GM10248 (cell line): ENCODE measurements around the gene CRYBA2.
A peak's percentile ranks its signal among the peaks of the same experiment; 100 is the strongest.

Experiments used
- CTCF ChIA-PET: fragments of 300-600 bp; sonication (Branson Sonifier 250); formaldehyde crosslinking; extraction: SDS; loops from one replicate; lab custom pipeline; 2021; ENCODE audit warnings: antibody characterized with exemption; lab: Yijun Ruan, JAX
- POLR2A ChIA-PET: fragments of 350-650 bp; sonication (Branson Sonifier 250); formaldehyde crosslinking; extraction: SDS; loops from one replicate; lab custom pipeline; 2020; ENCODE audit warnings: antibody characterized with exemption; lab: Yijun Ruan, JAX
- DNase-seq: peaks from one replicate; pipeline ENCODE4 v3.0.0; 2012; ENCODE audit errors: extremely low spot score
- CTCF ChIP-seq: IDR thresholded peaks from 2 replicates; pipeline ENCODE4 v1.5.1; 2012; ENCODE audit warnings: mild to moderate bottlenecking, low read depth; ENCODE audit errors: extremely low read depth, missing control alignments, control extremely low read depth

Gene CRYBA2

GRCh38 chr2:218960309-218961165, 32.7 kb downstream of the CRYBA2 start:
- CTCF ChIA-PET, result interaction anchor here (1.0 to 15.3 kb wide), 3 partner anchors 19 to 100 kb away, joined by 3 to 92 read pairs (median 4); partner anchors contain the start of gene IHH
- POLR2A ChIA-PET, result no interaction called here
- DNase-seq, result no peak
- TF ChIP-seq CTCF, result no peak

- DNase-seq, result peak; percentile 32
- POLR2A ChIA-PET, result no interaction called here
- no peak for TF ChIP-seq CTCF
- CTCF ChIA-PET, result interaction anchor here (0.7 to 15.3 kb wide), 10 partner anchors 8 to 144 kb away, joined by 3 to 92 read pairs (median 4); partner anchors contain the start of gene IHH
Observed at GRCh38 chr2:218959761-218960308, 33.4 kb downstream of the CRYBA2 start.

- no peak for TF ChIP-seq CTCF
- DNase-seq, result peak; percentile 99
- ChIA-PET CTCF (interaction anchor here (0.5 to 15.3 kb wide), 11 partner anchors 8 to 144 kb away, joined by 3 to 92 read pairs (median 3); partner anchors contain the start of gene IHH), POLR2A (no interaction called here)
Observed at GRCh38 chr2:218959141-218959731, 34.0 kb downstream of the CRYBA2 start, which contains the start of gene CDK5R2. Gene CDK5R2, plus strand, starts transcription at chr2:218959666. Its CDS starts 155 bp downstream, at chr2:218959821.

GRCh38 chr2:218958276-218958675, 34.9 kb downstream of the CRYBA2 start:
- ChIA-PET CTCF (interaction anchor here (0.9 to 15.3 kb wide), 7 partner anchors 17 to 161 kb away, joined by 3 to 92 read pairs (median 4); no protein-coding TSS in a partner anchor), POLR2A (no interaction called here)
- TF ChIP-seq CTCF, result no peak
- no peak for DNase-seq

- TF ChIP-seq CTCF, result no peak
Observed at GRCh38 chr2:218957671-218958070, 35.6 kb downstream of the CRYBA2 start.

GRCh38 chr2:218956039-218956438, 37.2 kb downstream of the CRYBA2 start:
- ChIA-PET POLR2A (no interaction called here), CTCF (interaction anchor here (1.5 to 15.3 kb wide), 2 partner anchors 23 to 58 kb away, joined by 3 to 92 read pairs; no protein-coding TSS in a partner anchor)

More at GRCh38 chr2:218957671-218958070, 35.6 kb downstream of the CRYBA2 start:
- ChIA-PET POLR2A (no interaction called here), CTCF (interaction anchor here (0.9 to 15.3 kb wide), 6 partner anchors 22 to 162 kb away, joined by 3 to 92 read pairs (median 4); no protein-coding TSS in a partner anchor)
- DNase-seq, result no peak

More at GRCh38 chr2:218956039-218956438, 37.2 kb downstream of the CRYBA2 start:
- no peak for DNase-seq
- no peak for TF ChIP-seq CTCF
